Inferior parietal cortex (tissue), 1 donor: Measurements from ENCODE around the gene CTSH.
"Not testable (repeated sequence)": the region's sequence is repeated elsewhere in the genome, so short reads cannot be mapped to it uniquely, and the experiment has no call there.

ENCODE experiments used
- DNase-seq: peaks from one replicate; pipeline ENCODE4 v3.0.0-alpha.2; 2016; ENCODE audit errors: extremely low spot score

CTSH gene

DNA sequence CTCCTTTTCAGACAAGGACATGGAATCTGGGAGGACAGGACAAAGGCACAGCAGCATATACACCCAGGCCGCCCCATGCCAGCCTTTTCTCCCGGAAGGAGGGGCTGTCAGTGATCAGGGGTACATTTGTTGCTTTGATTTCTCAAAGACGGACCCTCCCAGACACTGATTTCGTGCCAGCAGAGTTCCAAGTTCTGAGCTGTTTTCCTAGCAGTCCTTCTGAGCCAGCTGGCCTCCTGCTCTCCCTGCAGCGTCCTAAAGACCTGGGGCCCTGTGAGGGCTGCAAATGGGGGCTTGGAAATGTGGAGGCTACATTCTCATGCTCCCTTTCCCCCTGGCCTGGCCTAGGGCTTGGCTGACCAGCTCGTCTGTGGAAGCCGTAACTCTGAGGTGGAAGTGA is 22.3 kb downstream of the CTSH start:
- DNase-seq = no peak

- no peak for DNase-seq
Measured at GRCh38 chr15:78921940-78922339, 22.9 kb downstream of the CTSH start.

DNA sequence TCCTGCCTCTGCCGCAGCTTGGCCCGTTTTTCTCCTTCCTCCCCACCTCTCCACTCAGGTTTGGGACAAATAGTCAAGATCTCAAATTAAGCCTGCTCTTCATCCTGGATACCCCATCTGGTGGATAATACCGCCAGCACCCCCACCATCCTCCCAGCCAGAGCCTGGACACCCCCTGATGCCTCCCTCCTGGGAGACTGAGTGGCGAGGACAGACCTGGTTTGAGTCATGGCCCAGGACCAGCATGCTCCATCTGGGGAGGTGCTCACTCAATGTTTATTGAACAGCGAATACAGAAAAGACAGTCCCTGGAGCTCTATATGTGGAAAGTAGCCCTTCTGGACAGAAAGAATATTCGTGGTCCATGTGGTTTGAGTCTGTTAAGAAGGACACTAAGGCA is 23.3 kb downstream of the CTSH start:
- DNase-seq = no peak

DNA sequence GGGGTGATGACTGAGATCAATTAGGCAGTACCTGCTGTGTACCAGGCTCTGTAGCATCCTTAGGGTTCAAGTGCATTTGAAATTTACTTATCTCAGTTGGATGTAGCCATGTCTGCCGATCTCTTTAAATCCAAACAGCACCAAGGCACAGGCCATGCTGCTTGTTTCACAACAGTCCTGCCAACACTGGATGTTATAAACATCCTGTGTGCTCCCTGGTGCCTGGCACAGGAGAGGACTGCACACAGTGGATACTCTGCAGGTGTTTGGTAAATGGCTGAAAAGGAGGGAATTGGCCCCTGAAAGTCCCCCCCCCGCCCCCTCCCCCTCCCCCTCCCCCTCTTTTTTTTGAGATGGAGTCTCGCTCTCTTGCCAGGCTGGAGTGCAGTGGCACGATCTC is 27.0 kb downstream of the CTSH start:
- no peak for DNase-seq

- no peak for DNase-seq
Measured at GRCh38 chr15:78916088-78916487, 28.8 kb downstream of the CTSH start.

GRCh38 chr15:78915341-78916087 is 29.3 kb downstream of the CTSH start:
- no peak for DNase-seq

DNA sequence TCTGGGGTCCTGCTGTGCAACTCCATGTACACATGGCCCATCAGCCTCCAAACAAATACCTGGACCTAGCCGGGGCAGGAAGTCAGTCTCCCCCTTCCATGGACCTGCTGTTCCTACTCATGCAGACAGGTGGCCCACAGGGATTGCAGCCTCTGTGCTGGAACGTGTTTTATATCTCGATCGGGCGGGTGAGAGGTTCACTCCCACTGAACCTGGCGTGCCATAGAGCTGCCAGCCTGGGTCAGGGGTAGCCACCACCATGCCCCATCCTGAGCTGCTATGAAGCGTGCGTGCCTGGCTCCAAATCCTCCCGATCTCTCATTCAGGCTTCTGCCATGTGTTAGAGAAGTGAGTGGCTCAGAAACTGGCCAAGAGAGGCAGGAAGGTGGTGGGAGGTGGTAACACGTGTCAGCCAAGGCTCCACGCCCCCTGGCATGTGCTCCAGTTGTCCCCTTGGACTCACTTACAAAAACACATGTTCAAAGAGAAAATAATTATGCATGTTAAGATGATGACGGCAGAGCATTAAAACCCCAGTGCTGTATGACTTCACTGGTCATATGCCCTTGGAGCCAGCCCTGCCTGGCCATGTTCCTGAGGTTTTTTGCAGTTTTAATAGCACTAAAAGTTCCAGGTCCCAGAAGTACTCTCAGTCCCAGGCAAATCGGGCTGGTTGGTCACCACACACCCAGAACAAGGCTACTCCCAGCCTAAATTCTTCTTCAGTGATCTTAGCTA is 30.6 kb downstream of the CTSH start:
- no peak for DNase-seq

DNA sequence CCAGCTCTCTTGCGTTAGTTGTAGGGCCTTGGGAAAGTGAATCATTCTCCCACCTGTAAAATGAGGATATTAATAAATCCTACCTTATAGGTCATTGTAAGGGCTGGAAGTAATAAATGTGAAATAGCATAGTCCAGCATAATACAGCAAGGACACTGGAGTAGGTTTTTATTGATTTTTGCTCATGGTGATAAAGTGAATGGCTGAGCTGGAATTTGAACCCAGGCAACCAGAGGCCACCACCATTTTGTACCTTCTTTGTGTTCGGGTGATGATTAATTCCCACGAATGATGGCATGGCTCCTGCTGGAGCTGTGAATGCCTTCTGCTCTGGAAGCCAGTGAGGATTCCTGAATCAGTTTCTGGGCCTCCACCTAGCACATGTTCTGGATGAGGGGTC is 31.8 kb downstream of the CTSH start:
- no peak for DNase-seq

DNA sequence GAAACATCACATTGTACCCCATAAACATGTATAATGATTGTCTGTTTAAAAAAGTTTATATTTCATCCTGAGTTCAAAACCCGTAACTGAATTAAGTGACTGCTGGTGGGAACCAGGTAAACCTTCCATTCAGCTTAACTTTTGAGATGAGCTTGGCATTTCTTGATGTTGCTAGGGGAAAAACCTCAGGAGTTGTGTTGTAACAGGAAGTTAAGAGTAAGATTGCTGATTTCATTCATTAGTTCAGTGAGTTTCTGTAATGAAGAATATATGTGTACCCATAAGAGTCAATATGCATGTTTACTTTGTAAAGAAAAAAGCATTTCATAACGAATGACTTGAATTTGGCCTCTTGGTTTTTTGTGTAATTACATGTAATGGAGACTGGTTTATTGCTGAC is 32.5 kb downstream of the CTSH start:
- DNase-seq = no peak

GRCh38 chr15:78910271-78910670 is 34.6 kb downstream of the CTSH start:
- DNase-seq = no peak

DNA sequence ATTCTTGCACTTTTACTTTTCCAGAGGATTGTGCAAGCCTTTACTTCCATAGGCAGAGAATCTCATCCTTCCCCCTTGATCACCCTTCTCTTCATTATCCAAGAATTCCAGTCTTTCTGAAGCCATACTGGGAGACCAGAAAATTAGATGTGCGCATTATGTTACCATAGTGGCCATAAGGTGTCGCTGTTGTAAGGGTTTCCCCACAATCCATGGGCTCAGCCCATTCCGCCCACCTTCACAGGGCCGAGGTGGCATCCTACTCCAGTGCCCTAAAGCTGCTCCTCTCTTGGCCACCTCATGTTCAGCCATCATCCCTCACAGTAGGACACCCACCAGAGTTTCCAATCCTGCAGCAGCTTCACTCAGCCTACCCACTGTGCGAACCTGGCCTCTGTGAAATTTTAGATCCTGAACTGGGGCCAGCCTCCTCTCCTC is 35.0 kb downstream of the CTSH start:
- DNase-seq = peak; percentile 58

GRCh38 chr15:78909160-78909695 is 35.6 kb downstream of the CTSH start:
- DNase-seq = no peak

GRCh38 chr15:78907577-78907976 is 37.3 kb downstream of the CTSH start:
- DNase-seq = no peak

DNA sequence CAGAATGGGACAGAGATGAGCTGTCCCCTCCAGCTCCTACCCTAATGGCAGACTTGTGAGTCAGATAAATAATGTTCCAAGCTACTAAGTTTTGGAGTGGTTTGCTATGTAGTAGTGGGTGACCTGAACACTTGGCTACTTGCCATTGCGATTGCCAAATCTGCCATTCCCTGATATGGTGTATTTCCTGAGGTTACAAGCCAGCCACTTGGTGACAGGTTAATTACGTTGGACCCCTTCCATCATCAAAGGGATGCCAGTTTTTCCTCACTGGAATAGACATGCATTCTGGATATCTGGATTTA is 38.6 kb downstream of the CTSH start:
- no peak for DNase-seq

DNA sequence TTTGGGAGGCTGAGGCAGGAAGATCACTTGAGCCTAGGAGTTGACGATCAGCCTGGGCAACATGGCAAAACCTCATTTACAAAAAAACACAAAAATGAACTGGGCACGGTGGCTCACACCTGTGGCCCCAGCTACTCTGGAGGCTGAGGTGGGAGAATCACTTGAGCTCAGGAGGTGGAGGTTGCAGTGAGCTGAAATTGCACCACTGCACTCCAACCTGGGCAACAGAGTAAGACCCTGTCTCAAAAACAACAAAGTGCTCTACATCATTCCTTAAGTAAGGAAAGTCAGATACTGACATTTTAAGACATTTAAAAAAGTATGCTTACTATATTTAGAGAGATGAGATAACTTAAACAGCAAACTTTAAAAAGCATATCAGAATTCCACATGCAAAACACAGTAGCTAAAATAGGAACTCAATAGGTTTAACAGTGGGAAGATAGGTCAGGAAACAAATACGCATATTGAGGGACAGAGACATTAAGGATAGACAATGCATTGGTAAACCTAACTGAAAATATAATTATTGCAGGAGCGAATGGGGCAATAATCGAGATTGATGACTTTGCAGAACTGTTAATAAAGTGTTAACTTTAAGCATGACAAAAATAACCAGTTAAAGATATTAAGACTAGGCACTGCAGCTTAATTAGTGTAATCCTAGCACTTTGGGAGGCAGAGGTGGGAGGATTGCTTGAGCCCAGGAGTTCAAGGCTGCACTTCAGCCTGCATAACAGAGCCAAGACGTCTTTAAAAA is 40.1 kb downstream of the CTSH start:
- DNase-seq = no peak

GRCh38 chr15:78902281-78903032 is 42.4 kb downstream of the CTSH start:
- not testable (repeated sequence) for DNase-seq

DNA sequence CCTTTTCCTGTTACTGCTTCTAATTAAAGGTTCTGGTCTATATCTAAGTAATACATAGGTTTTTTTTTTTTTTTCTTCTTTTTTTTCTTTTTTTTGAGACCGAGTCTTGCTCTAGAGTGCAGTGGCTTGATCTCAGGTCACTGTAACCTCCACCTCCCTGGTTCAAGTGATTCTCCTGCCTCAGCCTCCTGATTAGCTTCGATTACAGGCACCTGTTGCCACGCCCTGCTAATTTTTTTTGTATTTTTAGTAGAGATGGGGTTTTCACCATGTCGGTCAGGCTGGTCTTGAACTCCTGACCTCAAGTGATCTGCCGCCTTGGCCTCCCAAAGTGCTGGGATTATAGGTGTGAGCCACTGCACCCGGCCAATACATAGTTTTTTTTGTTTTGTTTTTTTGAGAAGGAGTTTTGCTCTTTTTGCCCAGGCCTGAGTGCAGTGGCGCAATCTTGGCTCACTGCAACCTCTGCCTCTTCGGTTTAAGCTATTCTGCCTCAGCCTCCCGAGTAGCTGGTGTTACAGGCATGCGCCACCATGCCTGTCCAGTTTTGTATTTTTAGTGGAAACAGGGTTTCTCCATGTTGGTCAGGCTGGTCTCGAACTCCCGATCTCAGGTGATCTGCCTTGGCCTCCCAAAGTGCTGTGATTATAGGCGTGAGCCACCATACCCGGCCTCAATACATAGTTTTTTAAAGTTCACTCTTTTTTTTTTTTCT is 43.9 kb downstream of the CTSH start:
- DNase-seq = not testable (repeated sequence)

- DNase-seq = no peak
Measured at GRCh38 chr15:78898540-78898939, 46.3 kb downstream of the CTSH start.

- DNase-seq = no peak
Measured at GRCh38 chr15:78895471-78895870, 49.4 kb downstream of the CTSH start.

- DNase-seq = no peak
Measured at GRCh38 chr15:78893538-78893937, 51.3 kb downstream of the CTSH start.

DNA sequence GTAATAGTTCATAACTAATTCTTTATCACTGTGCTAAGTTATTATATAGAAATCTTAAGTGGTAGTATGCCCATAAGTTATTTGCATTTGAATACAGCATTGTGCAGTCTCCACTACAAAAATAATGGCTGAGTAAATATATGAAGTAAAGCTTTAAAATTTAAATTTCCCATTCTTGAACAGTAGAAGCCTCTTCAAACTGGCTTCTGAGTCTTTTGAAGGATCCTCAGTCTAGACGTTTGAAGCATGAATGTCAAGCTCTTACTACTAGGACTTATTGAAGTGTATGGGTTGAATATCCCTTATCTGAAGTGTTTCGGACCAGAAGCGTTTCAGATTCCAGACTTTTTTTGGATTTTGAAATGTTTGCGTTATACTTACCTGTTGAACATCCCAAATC is 55.8 kb downstream of the CTSH start:
- DNase-seq = no peak
